Amniotic stem cell (primary cell): Measurements from ENCODE around the gene BCAS3.

Experiments used
- DNase-seq: peaks from one replicate; lab custom pipeline; 2025; lab: John Stamatoyannopoulos, UW

Gene BCAS3

GRCh38 chr17:61363601-61364462 is 686.2 kb downstream of the BCAS3 start:
- DNase-seq: no peak

DNA sequence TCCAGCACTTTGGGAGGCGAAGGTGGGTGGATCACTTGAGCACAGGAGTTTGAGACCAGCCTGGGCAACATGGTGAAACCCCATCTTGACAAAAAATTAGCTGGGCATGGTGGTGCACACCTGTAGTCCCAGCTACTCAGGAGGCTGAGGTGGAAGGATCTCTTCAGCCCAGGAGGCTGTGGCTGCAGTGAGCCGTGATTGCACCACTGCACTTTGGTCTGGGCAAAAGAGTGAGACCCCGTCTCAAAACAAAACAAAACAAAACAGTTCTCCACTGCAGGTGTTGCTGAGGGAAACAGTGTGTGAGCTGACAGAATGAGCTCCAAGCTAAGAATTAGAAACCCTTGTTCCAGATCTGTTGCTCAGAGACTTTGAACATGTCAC is 686.8 kb downstream of the BCAS3 start:
- DNase-seq: no peak

- no peak for DNase-seq
Observed at GRCh38 chr17:61366076-61366714, 688.5 kb downstream of the BCAS3 start.

DNA sequence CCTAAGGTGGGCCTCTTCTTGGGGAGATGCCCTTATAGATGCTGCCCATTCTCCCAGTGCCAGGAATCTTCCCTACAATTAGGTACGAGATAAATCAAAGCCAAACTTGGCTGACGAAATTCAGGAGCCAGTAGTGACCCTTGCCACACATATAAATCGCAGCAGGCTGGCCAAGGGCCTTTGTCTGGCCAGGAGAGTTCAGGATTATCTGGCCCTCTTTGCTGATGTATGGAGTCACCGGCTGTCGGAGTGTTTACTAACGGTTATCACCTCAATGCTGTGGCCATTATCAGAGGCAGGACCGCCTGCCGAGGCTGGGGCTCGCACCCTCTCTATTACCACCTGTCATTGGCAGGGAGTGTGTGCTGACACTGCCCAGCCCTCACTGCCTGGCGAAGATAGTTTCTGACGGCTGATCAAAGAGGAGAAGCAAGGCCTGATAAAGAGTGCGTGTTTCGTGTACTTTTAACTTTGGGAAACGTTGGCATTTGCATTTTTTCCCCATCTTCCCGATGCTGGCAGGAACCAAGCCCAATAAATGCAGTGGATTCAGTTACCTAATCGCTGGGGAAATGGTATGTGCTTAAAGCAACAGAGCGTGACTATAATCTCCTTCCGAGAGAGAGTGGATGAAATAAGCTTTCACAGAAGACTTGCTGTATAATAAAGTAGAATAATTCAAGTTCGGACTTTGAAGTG is 689.2 kb downstream of the BCAS3 start:
- no peak for DNase-seq

DNA sequence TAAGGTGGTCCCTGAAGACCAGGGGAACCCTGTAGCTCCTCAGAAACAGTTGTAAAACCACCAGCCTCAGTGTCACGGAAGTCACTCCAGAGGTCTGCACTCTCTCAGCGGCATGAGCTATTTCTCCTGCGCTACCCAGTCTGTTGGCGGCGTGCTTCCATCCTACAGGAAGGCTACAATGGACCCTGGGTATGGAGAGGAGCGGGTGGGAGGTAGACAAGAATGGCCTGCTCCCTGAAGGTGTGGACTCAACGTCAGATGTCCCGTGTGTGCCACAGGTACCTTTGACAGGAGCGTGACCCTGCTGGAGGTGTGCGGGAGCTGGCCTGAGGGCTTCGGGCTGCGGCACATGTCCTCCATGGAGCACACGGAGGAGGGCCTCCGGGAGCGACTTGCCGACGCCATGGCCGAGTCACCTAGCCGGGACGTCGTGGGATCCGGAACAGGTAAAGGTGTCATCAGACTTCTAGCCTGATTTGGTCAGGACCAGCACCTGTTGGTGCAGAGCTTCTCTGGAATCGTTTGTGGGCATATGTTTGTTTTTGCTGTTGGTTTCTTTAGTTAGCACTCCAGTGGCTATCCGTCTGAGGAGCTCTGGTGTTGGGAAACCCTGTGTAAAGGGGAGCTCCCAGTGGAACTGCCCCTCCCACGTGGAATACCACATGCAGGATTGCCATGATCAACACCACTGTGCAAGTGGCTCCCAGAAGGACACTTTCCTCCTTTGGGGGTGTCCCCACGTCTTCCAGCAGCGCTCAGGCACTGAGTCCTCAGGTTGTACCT is 690.6 kb downstream of the BCAS3 start:
- DNase-seq: no peak

- no peak for DNase-seq
Observed at GRCh38 chr17:61368832-61369450, 691.3 kb downstream of the BCAS3 start.

GRCh38 chr17:61369751-61370150 is 692.1 kb downstream of the BCAS3 start:
- DNase-seq: no peak

DNA sequence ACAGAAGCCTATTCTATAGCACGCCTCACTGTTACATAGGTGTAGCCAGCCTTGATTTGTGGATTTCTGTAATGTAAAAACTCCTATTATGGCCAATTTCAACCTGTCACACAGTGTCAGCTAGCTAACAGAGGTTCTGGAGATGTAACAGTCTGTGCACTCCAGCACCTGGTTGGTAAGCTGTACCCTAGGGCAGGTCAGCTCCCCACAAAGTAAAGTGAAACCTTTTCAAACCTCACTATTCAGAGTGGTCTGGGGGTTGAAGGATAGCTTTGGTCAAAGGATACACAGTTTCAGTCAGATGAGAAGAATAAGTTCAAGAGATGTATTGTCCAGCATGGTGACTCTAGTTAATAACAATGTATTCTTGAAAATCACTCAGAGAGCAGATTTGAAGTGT is 693.5 kb downstream of the BCAS3 start:
- no peak for DNase-seq

- no peak for DNase-seq
Observed at GRCh38 chr17:61371606-61372005, 694.0 kb downstream of the BCAS3 start.

DNA sequence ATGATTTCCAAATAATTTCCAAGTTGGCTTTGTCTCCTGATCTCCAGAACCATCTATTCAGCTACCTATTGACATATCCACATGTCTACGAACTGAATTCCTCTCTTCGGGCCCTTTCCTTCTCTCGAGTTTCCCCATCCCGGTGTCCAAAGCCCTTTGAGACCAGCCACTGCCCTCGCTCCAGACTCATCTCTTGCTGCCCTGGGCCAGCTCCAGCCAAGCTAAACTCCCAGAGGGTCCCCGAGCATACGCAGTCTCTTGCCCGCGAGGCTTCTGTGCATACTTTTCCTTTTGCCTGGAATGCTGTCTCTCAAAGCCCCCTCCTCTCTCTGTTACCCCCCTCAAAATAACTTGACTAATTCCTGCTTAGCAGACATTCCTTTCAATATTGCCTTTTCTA is 694.8 kb downstream of the BCAS3 start:
- DNase-seq: no peak

DNA sequence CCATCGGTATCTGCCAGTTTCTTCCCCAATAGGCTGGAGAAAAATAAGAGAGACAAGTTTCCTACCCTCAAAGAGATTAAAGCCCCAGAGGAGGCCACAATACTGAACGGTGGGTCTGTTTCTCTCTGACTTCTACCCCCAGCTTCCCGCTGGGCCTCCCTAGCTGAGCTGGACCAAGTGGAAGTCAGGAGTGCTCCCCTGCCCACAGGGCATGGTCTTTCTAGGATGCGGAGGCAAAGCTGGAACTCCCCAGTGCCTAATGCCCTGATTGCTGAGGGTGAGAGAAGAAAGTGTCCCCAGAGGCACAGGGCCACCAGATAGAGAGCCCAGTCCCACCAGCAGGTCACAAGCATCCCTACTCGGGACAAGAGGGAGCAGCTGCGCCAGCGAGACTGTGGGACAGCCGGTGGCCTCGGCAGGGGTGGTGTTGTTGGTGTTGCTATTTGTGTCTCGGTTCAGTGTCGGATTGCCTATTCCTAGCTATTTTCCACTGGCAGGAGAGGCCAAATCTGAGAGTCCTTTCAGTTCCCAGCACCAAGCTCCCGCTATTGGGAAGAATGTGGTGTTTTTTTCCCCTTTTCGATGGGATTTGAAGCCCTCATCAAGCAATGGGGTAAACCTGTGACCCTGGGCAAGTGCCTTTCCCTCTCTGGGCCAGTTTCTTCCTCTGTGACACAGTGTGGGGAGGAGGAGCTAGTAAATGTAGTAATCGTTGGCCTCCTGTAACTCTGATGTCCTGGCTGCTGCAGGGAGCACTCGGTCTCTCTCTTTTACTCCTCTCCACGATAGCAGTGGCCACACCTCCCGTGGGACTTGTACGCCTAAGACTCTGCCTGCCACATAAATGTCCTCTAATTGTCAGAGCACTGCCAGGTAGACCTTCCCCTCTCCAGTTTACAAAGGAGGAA is 699.5 kb downstream of the BCAS3 start:
- DNase-seq: no peak

DNA sequence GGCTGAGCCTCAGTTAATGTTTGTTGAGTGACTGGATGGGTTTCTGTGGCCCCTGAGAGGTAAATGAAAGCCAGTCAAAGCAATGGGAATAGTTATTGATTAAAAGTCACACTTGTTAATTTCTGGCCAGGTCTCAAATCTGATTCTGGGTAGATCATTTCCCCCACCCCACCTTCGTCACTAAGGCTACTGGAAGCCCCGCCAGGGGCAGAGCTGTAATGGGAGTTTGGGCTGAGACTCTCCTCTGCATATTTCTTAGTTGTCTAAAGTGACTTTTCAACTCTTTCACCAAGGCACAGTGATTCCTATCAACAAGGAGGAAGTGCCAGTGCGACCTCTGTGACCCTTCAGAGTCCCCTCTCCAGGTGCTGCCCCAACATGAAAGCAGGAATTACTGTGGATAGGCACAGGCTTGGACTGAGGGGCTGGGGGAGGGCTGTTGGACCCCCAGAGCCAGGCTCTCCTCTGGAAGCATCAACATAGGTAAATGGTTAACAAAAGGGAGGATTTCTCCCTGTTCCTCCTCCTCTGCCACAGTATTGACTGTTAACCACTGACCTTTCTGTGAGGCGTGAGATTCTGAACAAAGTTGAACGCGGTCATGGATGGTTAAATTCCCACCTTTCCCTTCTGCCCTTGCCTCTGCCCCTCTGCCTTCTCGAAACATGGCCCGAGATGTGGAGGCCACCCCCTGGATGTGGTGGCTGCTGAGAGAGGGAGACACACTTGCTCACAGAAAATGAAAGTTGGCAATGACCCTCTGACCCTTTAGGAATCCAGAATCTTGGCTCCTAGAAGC is 701.2 kb downstream of the BCAS3 start:
- DNase-seq: no peak

DNA sequence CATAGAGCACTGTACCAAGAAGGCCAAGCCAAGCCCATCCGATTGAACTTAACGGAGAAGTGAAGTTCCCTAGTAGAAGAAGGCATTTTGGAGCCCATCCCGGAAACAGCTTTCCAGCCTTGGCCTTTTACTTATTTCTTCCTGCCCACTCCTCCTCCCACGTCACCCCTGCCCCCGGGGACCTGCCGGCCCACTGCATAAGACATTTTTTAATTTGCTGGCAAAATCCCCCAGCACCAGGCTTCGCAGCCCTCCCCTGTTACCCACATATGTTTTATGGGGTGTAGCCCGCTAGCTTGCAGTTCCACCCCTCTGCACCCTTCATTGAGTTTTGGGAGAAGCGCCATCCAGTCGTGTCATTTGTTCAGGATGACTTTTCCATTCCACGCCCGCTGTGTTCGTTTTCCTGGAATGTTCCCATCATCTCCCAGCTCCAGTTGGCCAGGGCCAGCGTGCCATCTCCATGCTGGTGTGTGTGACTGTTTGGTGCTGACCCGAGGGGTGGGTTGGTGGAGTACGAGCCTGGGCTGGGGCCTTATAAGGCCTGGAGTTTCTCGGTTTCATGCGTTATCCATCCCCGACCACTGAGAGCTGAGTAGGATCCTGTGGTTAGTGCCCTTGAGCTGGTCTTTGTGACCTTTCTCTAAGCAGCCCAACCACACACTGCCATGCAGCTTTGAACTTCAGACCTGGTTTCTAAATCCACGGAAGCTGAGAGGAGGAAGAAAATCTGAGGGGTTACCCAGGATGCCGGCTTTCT is 702.0 kb downstream of the BCAS3 start:
- no peak for DNase-seq

GRCh38 chr17:61380217-61380835 is 702.7 kb downstream of the BCAS3 start:
- DNase-seq: no peak

DNA sequence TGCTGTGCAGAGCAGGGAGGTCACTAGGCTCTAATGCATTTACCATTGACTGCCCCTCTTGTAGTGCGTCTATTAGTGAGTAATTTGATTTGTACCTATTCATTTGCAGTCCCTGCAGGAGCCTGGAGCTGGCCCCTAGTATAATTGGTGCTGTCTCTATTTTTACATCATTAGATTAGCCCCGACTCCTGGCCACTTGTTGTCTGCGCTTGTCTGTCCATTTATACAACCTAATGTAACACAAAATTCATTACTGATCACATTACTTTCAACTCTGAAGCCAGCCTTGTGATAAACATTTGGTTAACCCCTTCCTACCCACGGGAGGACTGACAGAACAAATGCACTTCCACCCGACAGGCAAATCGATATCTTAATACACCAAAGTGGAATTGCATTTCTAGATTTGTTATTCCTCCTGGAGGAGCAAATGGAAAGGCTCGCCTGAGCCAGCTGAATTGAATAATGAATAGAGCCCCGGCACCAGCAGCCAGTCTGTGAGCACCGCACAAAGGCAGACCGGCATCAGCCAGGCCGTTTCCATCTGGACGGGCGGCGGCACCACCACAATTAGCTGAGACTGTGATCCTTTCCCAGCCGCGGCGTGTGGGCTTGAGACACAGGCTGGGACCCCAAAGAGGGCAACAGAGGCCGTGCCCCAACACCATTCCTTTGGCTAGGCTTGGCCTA is 703.3 kb downstream of the BCAS3 start:
- no peak for DNase-seq

- no peak for DNase-seq
Observed at GRCh38 chr17:61381537-61381936, 703.9 kb downstream of the BCAS3 start.

GRCh38 chr17:61382796-61383688 is 705.4 kb downstream of the BCAS3 start:
- DNase-seq: no peak
